PC-9 (cell line): ENCODE data around the gene FILIP1. TPM values are rescaled to one million over a fixed set of nuclear protein-coding genes. Genes with fewer than 3 reads are reported as not detected.

Experiments
- BruUV-seq: library from RNA; stranded (reverse); fragments of 400-500 nt; replicated peaks from 2 replicates; lab custom pipeline; 2021; lab: Mats Ljungman, UMichigan
- CTCF ChIA-PET: fragments of 300-600 bp; sonication (Branson Sonifier 250); formaldehyde crosslinking; loops from one replicate; lab custom pipeline; 2022; ENCODE audit warnings: antibody characterized with exemption; lab: Charles Lee
- POLR2A ChIA-PET: fragments of 300-600 bp; sonication (Branson Sonifier 250); formaldehyde crosslinking; loops from one replicate; lab custom pipeline; 2022; ENCODE audit warnings: antibody characterized with exemption; ENCODE audit not compliant: unreplicated experiment; lab: Charles Lee
- DNase-seq, 2 experiments: peaks; one replicate each; pipeline versions ENCODE4 v3.0.0 to v3.0.0-alpha.2; 2015 to 2022; ENCODE audit warnings: mixed read lengths in 1 of 2
- H2AFZ ChIP-seq: fragments of 200-600 bp; sonication (generic); 2 replicates; pipeline ENCODE4 v1.8.1; 2017; ENCODE audit warnings: antibody characterized with exemption
- H3F3A ChIP-seq: fragments of 200-600 bp; sonication (generic); 2 replicates; pipeline ENCODE4 v1.8.1; 2017; ENCODE audit warnings: antibody characterized with exemption, mild to moderate bottlenecking, low read depth; ENCODE audit not compliant: insufficient read depth
- H3K27ac ChIP-seq: fragments of 200-600 bp; sonication (generic); 2 replicates; pipeline ENCODE4 v1.6.1; 2016; ENCODE audit warnings: mixed run types
- H3K27me3 ChIP-seq: fragments of 200-600 bp; sonication (generic); 2 replicates; pipeline ENCODE4 v1.6.1; 2016; ENCODE audit warnings: low read depth, mixed run types; ENCODE audit not compliant: insufficient read depth
- H3K36me3 ChIP-seq: fragments of 200-600 bp; sonication (generic); 2 replicates; pipeline ENCODE4 v1.6.1; 2016; ENCODE audit warnings: low read depth, mixed run types
- H3K4me1 ChIP-seq: fragments of 200-600 bp; sonication (generic); replicated peaks from 2 replicates; pipeline ENCODE4 v1.6.1; 2016; ENCODE audit warnings: mixed run types; ENCODE audit not compliant: insufficient read depth
- H3K4me2 ChIP-seq: fragments of 200-600 bp; sonication (generic); 2 replicates; pipeline ENCODE4 v1.6.1; 2017; ENCODE audit warnings: mixed run types
- H3K4me3 ChIP-seq: fragments of 200-600 bp; sonication (generic); 2 replicates; pipeline ENCODE4 v1.6.1; 2016; ENCODE audit warnings: mixed run types
- H3K79me2 ChIP-seq: fragments of 200-600 bp; sonication (generic); 2 replicates; pipeline ENCODE4 v1.6.1; 2017; ENCODE audit warnings: low read depth, mixed run types
- H3K9me2 ChIP-seq: fragments of 200-600 bp; sonication (generic); 2 replicates; pipeline ENCODE4 v1.8.1; 2017; ENCODE audit warnings: mild to moderate bottlenecking; ENCODE audit not compliant: insufficient read depth
- H3K9me3 ChIP-seq: fragments of 200-600 bp; sonication (generic); 2 replicates; pipeline ENCODE4 v1.8.1; 2016; ENCODE audit warnings: low read depth; ENCODE audit not compliant: insufficient read depth
- H4K20me1 ChIP-seq: fragments of 200-600 bp; sonication (generic); 2 replicates; pipeline ENCODE4 v1.8.1; 2017; ENCODE audit not compliant: insufficient read depth
- CTCF ChIP-seq: fragments of 200-600 bp; sonication (generic); conservative IDR thresholded peaks from 2 replicates; pipeline ENCODE4 v1.6.1; 2017; ENCODE audit warnings: mixed run types, antibody characterized with exemption, mild to moderate bottlenecking, moderate library complexity
- EZH2 ChIP-seq: fragments of 200-600 bp; sonication (generic); IDR thresholded peaks from 2 replicates; pipeline ENCODE4 v1.8.0; 2017; ENCODE audit warnings: antibody characterized with exemption, low read depth
- intact Hi-C: fragments of 100-400 bp; cut with micrococcal nuclease; formaldehyde crosslinking; loops from one replicate; pipeline ENCODE4 v1.10.0; 2022; ENCODE audit not compliant: unreplicated experiment
- total RNA-seq: library from RNA; stranded (reverse); gene quantifications from 2 replicates; pipeline ENCODE4 v1.2.3, GENCODE V29; 2021

The FILIP1 gene
- total RNA-seq, 1 experiment from 2014 or later, result 0.15 TPM

- no peak overlapping the region for H3K27ac ChIP-seq
- H4K20me1 ChIP-seq, result 0 out of 2 replicates have a peak, but pooled peaks cover 3% of the 10 kb centered on the region
- TF ChIP-seq EZH2 (no peak), CTCF (no peak)
- peaks cover 18% of the 10 kb centered on the region for H3K4me1 ChIP-seq
- peaks cover 10% of the 10 kb centered on the region; the same call in 1 of the 2 replicates for H3F3A ChIP-seq
- no peaks in the 10 kb centered on the region for H3K9me2 ChIP-seq
- intact Hi-C loops, result no loop called here
- H2AFZ ChIP-seq, result no peak overlapping the region
- no peaks in the 10 kb centered on the region for H3K9me3 ChIP-seq
- H3K79me2 ChIP-seq, result peaks cover 21% of the 10 kb centered on the region
- DNase-seq, result no peak
- CTCF ChIA-PET, result no interaction called here
- no peaks in the 10 kb centered on the region for H3K27me3 ChIP-seq
- POLR2A ChIA-PET, result no interaction called here
- peaks cover 3% of the 10 kb centered on the region; the same call in 1 of the 2 replicates for H3K36me3 ChIP-seq
- no peak overlapping the region for H3K4me3 ChIP-seq
- no peak overlapping the region for H3K4me2 ChIP-seq
- no TSS peak for BruUV-seq
Measured at GRCh38 chr6:75246386-75246785, 247.2 kb downstream of the FILIP1 start.

- H3K36me3 ChIP-seq, result peaks cover 17% of the 10 kb centered on the region
- peak overlapping the region; percentile 82 for H3K27ac ChIP-seq
- H3K4me1 ChIP-seq, result peaks cover 24% of the 10 kb centered on the region
- peak overlapping the region; percentile 86 for H3K4me2 ChIP-seq
- H3K9me2 ChIP-seq, result no peaks in the 10 kb centered on the region
- peak overlapping the region; percentile 94 for H2AFZ ChIP-seq
- DNase-seq, result no peak
- ChIA-PET POLR2A (interaction anchor here (0.5 to 0.6 kb wide), 5 partner anchors 24 to 1849 kb away, joined by 3 to 14 read pairs (median 6); partner anchors contain the start of gene DDX43), CTCF (interaction anchor here (0.9 to 1.0 kb wide), 2 partner anchors 53 to 302 kb away, joined by 5 read pairs; no protein-coding TSS in a partner anchor)
- H3K27me3 ChIP-seq, result no peaks in the 10 kb centered on the region
- H3K4me3 ChIP-seq, result peak overlapping the region; percentile 84
- no peaks in the 10 kb centered on the region for H3K9me3 ChIP-seq
- intact Hi-C loops, result no loop called here
- peaks cover 10% of the 10 kb centered on the region; the same call in 1 of the 2 replicates for H3F3A ChIP-seq
- H3K79me2 ChIP-seq, result peaks cover 40% of the 10 kb centered on the region
- no peak for TF ChIP-seq CTCF
- TF ChIP-seq EZH2, result no peak
- TSS peak; percentile 99 for BruUV-seq
- H4K20me1 ChIP-seq, result peaks cover 22% of the 10 kb centered on the region
Measured at GRCh38 chr6:75244063-75244584, 249.5 kb downstream of the FILIP1 start.

GRCh38 chr6:75243333-75244062, 250.1 kb downstream of the FILIP1 start, which contains the start of gene COX7A2:
COX7A2 (minus strand) TSS chr6:75243801; CDS start chr6:75243734, 67 bp downstream.
- Histone ChIP-seq H4K20me1 (peaks cover 25% of the 10 kb centered on the region), H3K9me3 (no peaks in the 10 kb centered on the region), H3K4me2 (peak within 1 kb of the TSS; percentile 86), H3K4me1 (peaks cover 24% of the 10 kb centered on the region), H3K79me2 (peaks cover 40% of the 10 kb centered on the region), H3K4me3 (peak within 1 kb of the TSS; percentile 84), H3K36me3 (peaks cover 17% of the 10 kb centered on the region), H3F3A (peaks cover 15% of the 10 kb centered on the region; the same call in 1 of the 2 replicates), H3K27ac (peak within 1 kb of the TSS; percentile 82), H3K27me3 (no peaks in the 10 kb centered on the region), H2AFZ (peak within 1 kb of the TSS; percentile 94), H3K9me2 (no peaks in the 10 kb centered on the region)
- intact Hi-C loops, result loop anchor here (1.0 kb wide), 1 partner anchor 41 kb away; the partner anchor contains the start of gene TMEM30A
- TSS peak; percentile 66 for BruUV-seq
- peak; percentile 84 to 93 for DNase-seq
- TF ChIP-seq EZH2, result no peak
- TF ChIP-seq CTCF, result no peak
- ChIA-PET POLR2A (interaction anchor here (0.5 to 0.7 kb wide), 6 partner anchors 10 to 1849 kb away, joined by 3 to 14 read pairs (median 6); partner anchors contain the start of gene DDX43), CTCF (interaction anchor here (0.6 to 1.0 kb wide), 3 partner anchors 54 to 303 kb away, joined by 5 to 6 read pairs (median 5); no protein-coding TSS in a partner anchor)
